ENCODE data around the gene CHST8.

GRCh38 chr19:33628921-33629825 is 7.4 kb downstream of the CHST8 start:
- TF ChIP-seq CTCF (conservative IDR thresholded peaks at IDR 0.05 in 1 of 2, IDR thresholded peaks at IDR 0.05 in 1 of 2; ENCODE audit: extremely low read depth in 1 of 2, insufficient read depth in 1 of 2, low read depth in 1 of 2, low read length in 2 of 2) (no peak), EZH2 (IDR thresholded peaks at IDR 0.05; ENCODE audit: borderline replicate concordance, low read length) (no peak)

All from mammary epithelial cell (primary cell).